CD4-positive, alpha-beta T cell treated with Interleukin-21 for 1 hour (primary cell): ENCODE measurements around the gene SCGB1D4.

Source experiments
- DNase-seq: peaks from one replicate; pipeline ENCODE4 v3.0.0-alpha.2; 2020

SCGB1D4 gene

GRCh38 chr11:62273284-62273683 is 25.6 kb downstream of the SCGB1D4 start:
- no peak for DNase-seq

- no peak for DNase-seq
These were observed 29.1 kb downstream of the SCGB1D4 start, which contains the start of gene SCGB2A2 for GRCh38 chr11:62269654-62270278. Gene SCGB2A2, plus strand, starts transcription at chr11:62270158. Its CDS starts 59 bp downstream, at chr11:62270217.

DNA sequence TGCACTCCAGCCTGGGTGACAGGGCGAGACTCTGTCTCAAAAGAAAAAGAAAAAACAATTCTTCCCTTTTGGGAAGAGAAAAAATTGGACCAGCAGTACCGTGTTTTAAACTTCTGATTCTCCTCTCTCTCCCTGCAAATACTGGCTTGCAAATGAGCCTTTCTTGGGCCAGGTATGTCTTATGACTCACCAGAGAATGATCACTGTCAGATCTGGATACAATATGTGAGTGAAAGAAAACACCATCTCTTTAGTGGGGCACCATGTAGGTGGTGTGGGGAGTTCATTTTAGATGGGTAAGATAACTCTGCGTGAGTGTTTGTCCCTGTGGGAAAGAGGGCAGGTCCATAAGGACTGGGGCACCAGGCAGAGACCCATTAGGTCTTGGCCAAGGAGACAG is 31.3 kb downstream of the SCGB1D4 start:
- DNase-seq: no peak

GRCh38 chr11:62267050-62267449 is 31.8 kb downstream of the SCGB1D4 start:
- no peak for DNase-seq

- no peak for DNase-seq
These were observed 32.3 kb downstream of the SCGB1D4 start for GRCh38 chr11:62266558-62266957.

DNA sequence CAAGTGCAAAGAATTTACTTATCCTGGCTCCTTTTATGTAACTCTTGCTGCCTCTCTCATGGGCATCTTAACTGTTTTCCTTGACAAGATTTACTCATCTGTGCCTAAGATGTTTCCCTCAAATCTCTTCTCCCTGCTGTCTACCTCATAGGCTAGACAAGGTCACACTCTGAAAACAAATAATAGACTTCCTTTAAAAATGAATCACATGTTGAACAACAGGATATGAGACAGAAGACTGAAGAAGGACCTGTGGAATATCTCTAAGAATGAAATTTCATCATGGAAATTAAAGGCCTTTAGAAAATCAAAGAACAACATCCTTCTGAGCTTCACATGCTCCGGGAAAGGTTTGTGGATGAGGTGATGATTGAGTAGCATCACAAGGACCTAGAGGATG is 34.9 kb downstream of the SCGB1D4 start:
- DNase-seq: no peak

- DNase-seq: no peak
These were observed 38.5 kb downstream of the SCGB1D4 start for GRCh38 chr11:62260261-62260953.

DNA sequence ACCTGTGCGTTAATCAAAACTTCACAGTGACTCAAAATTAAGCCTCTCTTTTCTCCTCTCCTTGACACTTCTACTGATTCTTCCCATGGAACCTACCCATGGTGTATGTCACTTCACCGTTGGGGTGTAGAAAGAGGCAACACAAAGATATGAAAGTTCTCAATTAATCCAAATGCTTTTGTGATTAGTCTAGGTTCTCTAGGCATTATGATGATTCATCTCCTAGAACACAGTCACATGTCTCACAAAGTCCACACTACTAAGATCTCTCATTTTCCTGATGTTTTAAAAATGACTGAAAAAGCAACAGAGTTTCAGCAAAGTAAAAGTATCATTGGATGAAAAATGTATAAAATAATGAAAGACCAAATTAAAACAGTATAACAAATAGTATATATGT is 42.6 kb downstream of the SCGB1D4 start:
- no peak for DNase-seq

GRCh38 chr11:62253999-62254542 is 44.8 kb downstream of the SCGB1D4 start:
- DNase-seq: no peak

GRCh38 chr11:62251698-62252097 is 47.2 kb downstream of the SCGB1D4 start:
- no peak for DNase-seq
